ENCODE results near the gene CHD1L. TPM values are rescaled to one million over a fixed set of nuclear protein-coding genes. Genes with fewer than 3 reads are reported as not detected.
A peak's percentile ranks its signal among the peaks of the same experiment; 100 is the strongest.

CHD1L gene
- total and polyA plus RNA-seq, 2 of the 4 experiments (the other 2 are of a cell fraction), result 31.2 to 47.5 TPM

GRCh38 chr1:147292012-147292411 is 49.5 kb downstream of the CHD1L start:
- CTCF ChIA-PET, result interaction anchor here (0.6 to 1.8 kb wide), 2 partner anchors 18 to 98 kb away, joined by 3 to 5 read pairs; no protein-coding TSS in a partner anchor
- H3K36me3 ChIP-seq (ENCODE audit: control insufficient read depth, insufficient read depth, low read length), result peaks cover 29% of the 10 kb centered on the region
- in situ Hi-C loops (cut with MboI; ENCODE audit: low sequenced_read_pairs), result loop anchor here (25.0 kb wide), 1 partner anchor 95 kb away; no protein-coding TSS in a partner anchor

More at GRCh38 chr1:147292012-147292411, 49.5 kb downstream of the CHD1L start:
- H2BK5ac ChIP-seq (ENCODE audit: low read depth, low read length, poor library complexity, severe bottlenecking), result peak overlapping the region; percentile 92
- 70% methylated on average over 2 of the region's 4 CpGs; no CpG with 5 or more reads in 1 of the 2 experiments for WGBS, 2 experiments (ENCODE audit: extremely low coverage in 2 of 2, insufficient read length in 1 of 2)
- H3K4ac ChIP-seq (ENCODE audit: low read depth, low read length), result peak overlapping the region; percentile 96
- H3K27me3 ChIP-seq (ENCODE audit: control insufficient read depth, insufficient read depth, low read length), result no peaks in the 10 kb centered on the region
- DNase-seq, result peak; percentile 93
- dilution Hi-C loops (cut with HindIII; ENCODE audit: low sequenced_read_pairs, unreplicated experiment) (no loop called here), intact Hi-C loops (cut with micrococcal nuclease) (loop anchor here (2.0 to 10.0 kb wide), 3 partner anchors 19 to 383 kb away; partner anchors contain the start of genes ACP6 and CHD1L)
- no peak overlapping the region for H3K4me3 ChIP-seq (ENCODE audit: insufficient read depth, low read depth, low read length)
- peak overlapping the region; percentile 75 to 92 for H4K8ac ChIP-seq (ENCODE audit: low read depth in 2 of 2, low read length in 2 of 2)
- peak overlapping the region; percentile 91 for H3K14ac ChIP-seq (replicated peaks; ENCODE audit: low read depth, low read length)
- peak overlapping the region; percentile 93 for H2BK120ac ChIP-seq (ENCODE audit: low read depth, low read length)
- ATAC-seq (ENCODE audit: low read depth), result peak; percentile 78
- peaks cover 8% of the 10 kb centered on the region for H3K4me1 ChIP-seq (ENCODE audit: control insufficient read depth, insufficient read depth, low read length)
- TF ChIP-seq SMC3 (IDR thresholded peaks at IDR 0.05; ENCODE audit: low read depth, low read length), result no peak
- peak; percentile 90 for TF ChIP-seq FOS (IDR thresholded peaks at IDR 0.05; ENCODE audit: low read depth, low read length)
- TF ChIP-seq CEBPB (IDR thresholded peaks at IDR 0.05; ENCODE audit: low read depth, low read length), result no peak
- TF ChIP-seq NFE2L2 (IDR thresholded peaks at IDR 0.05; ENCODE audit: low read depth, low read length), result peak; percentile 39; the same call in 1 of the 2 replicates
- TF ChIP-seq MAFK (IDR thresholded peaks at IDR 0.05; ENCODE audit: low read depth, low read length), result peak; percentile 48; the same call in 1 of the 2 replicates
- peak; percentile 56; the same call in 1 of the 2 replicates for TF ChIP-seq POLR2A (IDR thresholded peaks at IDR 0.05; ENCODE audit: low read depth, low read length)
- H3K18ac ChIP-seq (ENCODE audit: low read depth, low read length), result peak overlapping the region; percentile 95
- peak overlapping the region; percentile 67 for H3K23ac ChIP-seq (ENCODE audit: low read depth, low read length)
- peaks cover 0 to 4% of the 10 kb centered on the region in 2 experiments; a peak in 1 of 4 replicates for H3K79me1 ChIP-seq (ENCODE audit: low read depth in 1 of 2, low read length in 2 of 2)
- peak overlapping the region; percentile 93 for H4K91ac ChIP-seq (ENCODE audit: insufficient read depth, low read depth, low read length)
- H2AK9ac ChIP-seq (replicated peaks; ENCODE audit: low read depth, low read length, poor library complexity), result peak overlapping the region; percentile 35
- H4K5ac ChIP-seq (ENCODE audit: low read depth, low read length), result peak overlapping the region; percentile 91
- POLR2A ChIA-PET (ENCODE audit: unreplicated experiment), result no interaction called here
- H3K9ac ChIP-seq (ENCODE audit: low read depth, low read length), result peak overlapping the region; percentile 45
- peak overlapping the region; percentile 56 for H2AFZ ChIP-seq (replicated peaks; ENCODE audit: low read length, poor library complexity)
- H3K9me1 ChIP-seq (ENCODE audit: insufficient read depth, low read length), result no peaks in the 10 kb centered on the region; the same call in 1 of the 2 replicates
- peak overlapping the region; percentile 93 for H2AK5ac ChIP-seq (ENCODE audit: low read depth, low read length)
- no peaks in the 10 kb centered on the region for H3K9me3 ChIP-seq (ENCODE audit: control insufficient read depth, insufficient read depth, low read length)
- peak overlapping the region; percentile 88 for H2BK20ac ChIP-seq (ENCODE audit: low read depth, low read length)
- peak overlapping the region; percentile 82 for H2BK15ac ChIP-seq (ENCODE audit: low read depth, low read length)
- BruUV-seq (replicated peaks), result no TSS peak
- peak overlapping the region; percentile 94 for H3K27ac ChIP-seq (ENCODE audit: insufficient read depth, low read length)
- peak overlapping the region; percentile 77 for H3K56ac ChIP-seq (ENCODE audit: extremely low read depth, insufficient read depth, low read length)
- peak overlapping the region; percentile 83 for H3K4me2 ChIP-seq (ENCODE audit: low read depth, low read length)
- peaks cover 4% of the 10 kb centered on the region; the same call in 1 of the 2 replicates for H4K20me1 ChIP-seq (ENCODE audit: insufficient read depth, low read length)

Data from IMR-90 (cell line).